IMR-90 (cell line): Measurements from ENCODE around the gene PLPP7. TPM values are rescaled to one million over a fixed set of nuclear protein-coding genes. Genes with fewer than 3 reads are reported as not detected.
A peak's percentile ranks its signal among the peaks of the same experiment; 100 is the strongest.

ENCODE experiments used
- ATAC-seq: fragments of 200-7000 bp; cut with Tn5 transposase; 2 replicates; pipeline ENCODE4 v1.9.1; 2020; ENCODE audit warnings: low read depth, mild to moderate bottlenecking, moderate library complexity
- BruUV-seq: library from RNA; stranded (reverse); fragments of 400-500 nt; replicated peaks from 2 replicates; lab custom pipeline; 2021; lab: Mats Ljungman, UMichigan
- CTCF ChIA-PET: fragments of 300-600 bp; formaldehyde crosslinking; extraction: SDS; loops from one replicate; lab custom pipeline; 2021; ENCODE audit warnings: antibody characterized with exemption; lab: Yijun Ruan, JAX
- POLR2A ChIA-PET: fragments of 300-600 bp; sonication (Branson Sonifier 250); formaldehyde crosslinking; loops from one replicate; lab custom pipeline; 2022; ENCODE audit warnings: antibody characterized with exemption; ENCODE audit not compliant: unreplicated experiment; lab: Charles Lee
- DNase-seq: peaks from one replicate; pipeline ENCODE4 v3.0.0; 2013
- H2AFZ ChIP-seq: replicated peaks from 2 replicates; pipeline ENCODE3; 2013; ENCODE audit warnings: low read length, mild to moderate bottlenecking; ENCODE audit not compliant: poor library complexity
- H2AK5ac ChIP-seq: 2 replicates; pipeline ENCODE4 v1.6.1; 2013; ENCODE audit warnings: low read depth, low read length, inconsistent platforms
- H2AK9ac ChIP-seq: replicated peaks from 2 replicates; pipeline ENCODE3; 2013; ENCODE audit warnings: mild to moderate bottlenecking, low read depth, low read length, moderate library complexity; ENCODE audit not compliant: poor library complexity
- H2BK120ac ChIP-seq: 2 replicates; pipeline ENCODE4 v1.6.1; 2013; ENCODE audit warnings: low read depth, low read length, inconsistent platforms
- H2BK15ac ChIP-seq: 3 replicates; pipeline ENCODE4 v1.6.1; 2013; ENCODE audit warnings: low read depth, low read length, inconsistent platforms
- H2BK20ac ChIP-seq: 2 replicates; pipeline ENCODE4 v1.6.1; 2013; ENCODE audit warnings: low read depth, mild to moderate bottlenecking, inconsistent platforms, low read length, moderate library complexity
- H2BK5ac ChIP-seq: 2 replicates; pipeline ENCODE4 v1.6.1; 2013; ENCODE audit warnings: mild to moderate bottlenecking, low read depth, low read length, inconsistent platforms; ENCODE audit not compliant: poor library complexity, severe bottlenecking
- H3K14ac ChIP-seq: replicated peaks from 2 replicates; pipeline ENCODE4 v1.6.1; 2013; ENCODE audit warnings: low read depth, low read length, inconsistent platforms
- H3K18ac ChIP-seq: 2 replicates; pipeline ENCODE4 v1.6.1; 2013; ENCODE audit warnings: low read depth, low read length, control low read depth
- H3K23ac ChIP-seq: 2 replicates; pipeline ENCODE4 v1.6.1; 2013; ENCODE audit warnings: low read depth, low read length, inconsistent platforms
- H3K27ac ChIP-seq: 2 replicates; pipeline ENCODE4 v1.5.1; 2013; ENCODE audit warnings: mild to moderate bottlenecking, control low read depth, low read length; ENCODE audit not compliant: insufficient read depth
- H3K27me3 ChIP-seq: 2 replicates; pipeline ENCODE4 v1.6.1; 2013; ENCODE audit warnings: low read length; ENCODE audit not compliant: control insufficient read depth, insufficient read depth
- H3K36me3 ChIP-seq: 2 replicates; pipeline ENCODE4 v1.6.1; 2013; ENCODE audit warnings: low read length, mixed read lengths; ENCODE audit not compliant: control insufficient read depth, insufficient read depth
- H3K4ac ChIP-seq: 2 replicates; pipeline ENCODE4 v1.6.1; 2013; ENCODE audit warnings: low read depth, low read length, inconsistent platforms
- H3K4me1 ChIP-seq: 2 replicates; pipeline ENCODE4 v1.6.1; 2013; ENCODE audit warnings: low read length, mixed read lengths; ENCODE audit not compliant: control insufficient read depth, insufficient read depth
- H3K4me2 ChIP-seq: 2 replicates; pipeline ENCODE4 v1.6.1; 2013; ENCODE audit warnings: low read depth, mild to moderate bottlenecking, control low read depth, low read length, moderate library complexity
- H3K4me3 ChIP-seq: 2 replicates; pipeline ENCODE4 v1.5.1; 2013; ENCODE audit warnings: low read depth, mild to moderate bottlenecking, control low read depth, low read length, moderate library complexity; ENCODE audit not compliant: insufficient read depth
- H3K56ac ChIP-seq: 2 replicates; pipeline ENCODE4 v1.6.1; 2013; ENCODE audit warnings: low read length, inconsistent platforms; ENCODE audit not compliant: insufficient read depth; ENCODE audit errors: extremely low read depth
- H3K79me1 ChIP-seq, 2 experiments: 2 replicates each; pipeline ENCODE4 v1.6.1; 2013; ENCODE audit warnings: low read length in 2 of 2, inconsistent platforms in 1 of 2, low read depth in 1 of 2
- H3K9ac ChIP-seq: 2 replicates; pipeline ENCODE4 v1.6.1; 2013; ENCODE audit warnings: low read depth, low read length, control low read depth
- H3K9me1 ChIP-seq: 2 replicates; pipeline ENCODE4 v1.6.1; 2013; ENCODE audit warnings: low read length, inconsistent platforms; ENCODE audit not compliant: insufficient read depth
- H3K9me3 ChIP-seq: 2 replicates; pipeline ENCODE4 v1.6.1; 2013; ENCODE audit warnings: low read length; ENCODE audit not compliant: control insufficient read depth, insufficient read depth
- H4K20me1 ChIP-seq: 2 replicates; pipeline ENCODE4 v1.6.1; 2013; ENCODE audit warnings: low read length, inconsistent platforms; ENCODE audit not compliant: insufficient read depth
- H4K5ac ChIP-seq: 2 replicates; pipeline ENCODE4 v1.6.1; 2013; ENCODE audit warnings: mild to moderate bottlenecking, low read depth, low read length, control low read depth
- H4K8ac ChIP-seq, 2 experiments: 2 replicates each; pipeline ENCODE4 v1.6.1; 2013; ENCODE audit warnings: low read depth in 2 of 2, low read length in 2 of 2, control low read depth in 1 of 2, inconsistent platforms in 1 of 2
- H4K91ac ChIP-seq: 2 replicates; pipeline ENCODE4 v1.6.1; 2013; ENCODE audit warnings: low read depth, low read length, inconsistent platforms; ENCODE audit not compliant: insufficient read depth
- BHLHE40 ChIP-seq: fragments of 150-350 bp; IDR thresholded peaks from 2 replicates; pipeline ENCODE4 v1.6.1; 2016; ENCODE audit warnings: mild to moderate bottlenecking, low read depth, low read length
- CEBPB ChIP-seq: IDR thresholded peaks from 2 replicates; pipeline ENCODE4 v1.6.1; 2012; ENCODE audit warnings: low read depth, low read length, improper control_type of control experiment
- CHD1 ChIP-seq: IDR thresholded peaks from 2 replicates; pipeline ENCODE4 v1.6.1; 2012; ENCODE audit warnings: low read depth, low read length, improper control_type of control experiment
- CTCF ChIP-seq: conservative IDR thresholded peaks from 2 replicates; pipeline ENCODE4 v1.5.1; 2012; ENCODE audit warnings: mild to moderate bottlenecking, low read depth, low read length, improper control_type of control experiment
- ELK1 ChIP-seq: fragments of 150-350 bp; IDR thresholded peaks from 2 replicates; pipeline ENCODE4 v1.6.1; 2016; ENCODE audit warnings: low read depth, mild to moderate bottlenecking, low read length, moderate library complexity, borderline replicate concordance
- FOS ChIP-seq: fragments of 150-350 bp; IDR thresholded peaks from 2 replicates; pipeline ENCODE4 v1.6.1; 2016; ENCODE audit warnings: low read depth, low read length
- MAFK ChIP-seq: IDR thresholded peaks from 2 replicates; pipeline ENCODE4 v1.6.1; 2012; ENCODE audit warnings: low read depth, low read length, improper control_type of control experiment
- MXI1 ChIP-seq: IDR thresholded peaks from 2 replicates; pipeline ENCODE4 v1.6.1; 2012; ENCODE audit warnings: low read depth, mild to moderate bottlenecking, low read length, moderate library complexity, borderline replicate concordance
- NFE2L2 ChIP-seq: fragments of 150-350 bp; IDR thresholded peaks from 2 replicates; pipeline ENCODE4 v1.6.1; 2016; ENCODE audit warnings: low read depth, mild to moderate bottlenecking, low read length
- POLR2A ChIP-seq: IDR thresholded peaks from 2 replicates; pipeline ENCODE4 v1.6.1; 2012; ENCODE audit warnings: mild to moderate bottlenecking, low read depth, low read length
- RAD21 ChIP-seq: IDR thresholded peaks from 2 replicates; pipeline ENCODE4 v1.6.1; 2012; ENCODE audit warnings: low read length, improper control_type of control experiment
- RCOR1 ChIP-seq: IDR thresholded peaks from 2 replicates; pipeline ENCODE4 v1.6.1; 2012; ENCODE audit warnings: mild to moderate bottlenecking, low read length, improper control_type of control experiment; ENCODE audit not compliant: insufficient replicate concordance
- RFX5 ChIP-seq: IDR thresholded peaks from 2 replicates; pipeline ENCODE4 v1.8.0; 2012; ENCODE audit warnings: low read depth, mild to moderate bottlenecking, low read length, moderate library complexity
- SMC3 ChIP-seq: fragments of 150-350 bp; IDR thresholded peaks from 2 replicates; pipeline ENCODE4 v1.6.1; 2016; ENCODE audit warnings: low read depth, mild to moderate bottlenecking, antibody characterized with exemption, low read length, moderate library complexity
- USF2 ChIP-seq: fragments of 150-350 bp; IDR thresholded peaks from 2 replicates; pipeline ENCODE4 v1.6.1; 2017; ENCODE audit warnings: mild to moderate bottlenecking, antibody characterized with exemption, low read length, low read depth
- WGBS, 2 experiments: methylation state at CpG; one replicate each; pipeline versions ENCODE4 v1.1.5 to v1.1.7; 2013; ENCODE audit warnings: missing lambda C conversion rate in 2 of 2; ENCODE audit not compliant: insufficient read length in 1 of 2; ENCODE audit errors: extremely low coverage in 2 of 2; 5-methylcytosine and 5-hydroxymethylcytosine counted together
- dilution Hi-C: fragments of 300-500 bp; cut with HindIII; formaldehyde crosslinking; loops from one replicate; pipeline ENCODE4 v1.14.3; 2018; ENCODE audit warnings: low sequenced_read_pairs; ENCODE audit not compliant: unreplicated experiment
- in situ Hi-C: fragments of 300-500 bp; cut with MboI; formaldehyde crosslinking; loops from 3 replicates; pipeline ENCODE4 v1.14.3; 2019; ENCODE audit warnings: low sequenced_read_pairs, inconsistent platforms, mixed read lengths
- intact Hi-C: fragments of 100-400 bp; cut with micrococcal nuclease; formaldehyde crosslinking; loops from 2 replicates; pipeline ENCODE4 v1.10.0; 2022
- polyA plus RNA-seq, 3 experiments: library from polyadenylated mRNA; depleted of rRNA; stranded (reverse); fragments of >200 nt; gene quantifications; 2 replicates each; pipeline ENCODE4 v1.2.3, GENCODE V29; 2012; ENCODE audit warnings: low replicate concordance in 1 of 3
- total RNA-seq: library from RNA; depleted of rRNA; stranded (reverse); fragments of >200 nt; gene quantifications from 2 replicates; pipeline ENCODE4 v1.2.3, GENCODE V29; 2012

The PLPP7 gene
- total and polyA plus RNA-seq, 2 of the 4 experiments (the other 2 are of a cell fraction) = 0.54 to 1.2 TPM

- H3K4ac ChIP-seq = no peak overlapping the region
- no peak overlapping the region for H3K4me2 ChIP-seq
- no peak overlapping the region for H3K18ac ChIP-seq
- no peak overlapping the region for H4K91ac ChIP-seq
- dilution Hi-C loops (no loop called here), intact Hi-C loops (no loop called here), in situ Hi-C loops (no loop called here)
- no peak overlapping the region for H3K4me3 ChIP-seq
- H4K20me1 ChIP-seq = no peaks in the 10 kb centered on the region
- WGBS, 2 experiments = 79% methylated on average over 4 of the region's 15 CpGs; no CpG with 5 or more reads in 1 of the 2 experiments
- no peak overlapping the region for H2AK9ac ChIP-seq
- BruUV-seq = no TSS peak
- CTCF ChIA-PET = no interaction called here
- H3K27ac ChIP-seq = no peak overlapping the region
- H2BK20ac ChIP-seq = no peak overlapping the region
- no peaks in the 10 kb centered on the region for H3K27me3 ChIP-seq
- 0 out of 4 replicates have a peak, but pooled peaks cover 0 to 2% of the 10 kb centered on the region in 2 experiments for H3K79me1 ChIP-seq
- ATAC-seq = no peak
- no peaks in the 10 kb centered on the region for H3K36me3 ChIP-seq
- peaks cover 10% of the 10 kb centered on the region for H3K4me1 ChIP-seq
- H4K8ac ChIP-seq = no peak overlapping the region
- no peak overlapping the region for H2BK120ac ChIP-seq
- 0 out of 2 replicates have a peak overlapping the region, but pooled peaks have one; percentile 72 for H2AK5ac ChIP-seq
- TF ChIP-seq FOS (no peak), CTCF (no peak), MXI1 (no peak), CHD1 (no peak), NFE2L2 (no peak), ELK1 (no peak), RFX5 (no peak), RCOR1 (no peak), SMC3 (no peak), CEBPB (no peak), MAFK (no peak), USF2 (no peak), RAD21 (no peak), BHLHE40 (no peak), POLR2A (no peak)
- no peak overlapping the region for H2BK5ac ChIP-seq
- DNase-seq = no peak
- no peak overlapping the region for H3K9ac ChIP-seq
- no peak overlapping the region for H2BK15ac ChIP-seq
- no peak overlapping the region for H3K56ac ChIP-seq
- H2AFZ ChIP-seq = no peak overlapping the region
- H3K23ac ChIP-seq = no peak overlapping the region
- POLR2A ChIA-PET = no interaction called here
- H3K9me1 ChIP-seq = peaks cover 6% of the 10 kb centered on the region; the same call in 1 of the 2 replicates
- no peak overlapping the region for H3K14ac ChIP-seq
- no peaks in the 10 kb centered on the region for H3K9me3 ChIP-seq
- no peak overlapping the region for H4K5ac ChIP-seq
Observed at GRCh38 chr9:131258186-131258585, 31.3 kb upstream of the PLPP7 start.
